HG03521 (cell line): ENCODE data around the gene ISCA1.
"Not testable (repeated sequence)": the region's sequence is repeated elsewhere in the genome, so short reads cannot be mapped to it uniquely, and the experiment has no call there.

Source experiments
- ATAC-seq: cut with Tn5 transposase; IDR thresholded peaks from one replicate; pipeline ENCODE4 v1.9.1; 2021; ENCODE audit warnings: mild to moderate bottlenecking, moderate library complexity; ENCODE audit not compliant: unreplicated experiment

Gene ISCA1

DNA sequence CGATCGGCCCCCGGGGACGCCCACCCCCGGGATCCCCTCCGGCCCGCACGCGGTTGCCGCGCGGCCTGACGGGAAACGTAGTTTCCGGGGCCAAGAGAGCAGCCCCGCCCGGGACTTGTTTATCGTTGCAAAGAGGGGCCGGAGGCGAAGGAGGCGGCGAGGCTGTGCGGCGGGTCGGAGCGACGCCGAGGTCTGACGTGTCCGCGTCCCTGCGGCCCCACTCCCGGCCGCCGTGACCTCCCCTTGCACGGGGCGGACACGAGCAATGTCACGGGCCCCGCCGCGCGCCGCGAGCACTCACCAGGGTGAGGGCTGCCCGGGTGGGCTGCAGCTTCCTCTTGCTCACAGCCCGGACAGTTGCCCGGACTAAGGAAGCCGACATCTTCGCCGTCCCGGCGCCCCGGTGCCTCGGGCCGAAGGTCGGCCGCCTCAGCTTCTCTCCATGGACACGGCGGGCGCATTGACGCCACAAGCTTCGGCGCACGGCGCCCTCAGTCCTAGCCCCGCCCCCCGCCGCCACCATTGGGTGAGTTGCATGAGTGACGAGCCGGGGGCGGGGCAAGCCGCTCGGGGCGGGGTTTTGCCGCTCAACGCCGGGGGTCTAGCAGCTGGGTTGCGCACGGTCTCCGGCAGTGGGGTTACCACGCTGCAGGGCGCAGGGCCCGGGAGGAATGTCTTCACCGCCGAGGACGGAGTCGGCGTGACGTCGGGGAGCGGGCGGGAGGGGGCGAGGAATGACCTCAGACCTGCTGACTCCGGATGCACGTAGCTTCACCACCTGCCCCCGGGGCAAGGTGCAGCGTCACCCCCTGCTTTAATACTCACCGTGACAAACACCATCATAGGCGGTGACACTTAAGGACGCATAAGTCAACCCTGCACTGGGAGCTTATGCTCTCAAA is at the start of gene ISCA1:
Gene ISCA1 (minus strand): TSS at position 462 of the 902 bp plus-strand sequence. CDS start 80 bp downstream, at position 382.
- peak; percentile 81 for ATAC-seq

DNA sequence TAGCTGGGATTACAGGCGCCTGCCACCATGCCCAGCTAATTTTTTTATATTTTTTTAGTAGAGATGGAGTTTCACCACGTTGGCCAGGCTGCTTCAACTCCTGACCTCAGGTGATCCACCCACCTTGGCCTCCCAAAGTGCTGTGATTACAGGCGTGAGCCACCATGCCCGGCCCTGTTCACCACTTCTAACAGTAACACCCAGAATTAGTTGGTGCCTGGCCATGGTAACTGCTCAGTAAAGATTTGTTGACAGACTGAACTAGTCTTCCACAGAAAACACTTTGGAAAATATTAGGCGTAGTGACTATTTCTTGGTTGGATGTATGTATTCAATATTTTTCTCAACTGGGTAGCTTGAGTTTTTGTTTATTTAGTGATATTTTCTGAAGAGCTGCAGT is 47.8 kb upstream of the ISCA1 start:
- ATAC-seq = no peak

DNA sequence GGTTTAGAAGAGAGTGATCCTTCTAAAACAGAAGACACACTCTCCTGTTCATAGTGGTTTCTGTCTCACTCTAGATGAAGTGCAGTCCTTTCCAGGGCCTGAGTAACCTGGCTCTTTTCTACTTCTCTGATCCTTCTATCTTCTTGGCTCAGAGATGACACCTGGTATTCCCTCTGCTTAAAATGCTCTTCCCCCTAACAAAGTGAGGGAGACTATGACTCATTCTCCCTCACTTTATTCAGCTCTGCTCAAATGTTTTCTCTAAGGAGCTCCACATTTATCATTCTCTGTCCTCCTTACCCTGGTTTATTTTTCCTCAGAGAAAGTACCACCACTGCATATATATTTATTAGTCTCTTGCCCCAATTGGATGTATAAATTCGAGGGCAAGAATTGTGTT is 47.3 kb upstream of the ISCA1 start:
- ATAC-seq = no peak

DNA sequence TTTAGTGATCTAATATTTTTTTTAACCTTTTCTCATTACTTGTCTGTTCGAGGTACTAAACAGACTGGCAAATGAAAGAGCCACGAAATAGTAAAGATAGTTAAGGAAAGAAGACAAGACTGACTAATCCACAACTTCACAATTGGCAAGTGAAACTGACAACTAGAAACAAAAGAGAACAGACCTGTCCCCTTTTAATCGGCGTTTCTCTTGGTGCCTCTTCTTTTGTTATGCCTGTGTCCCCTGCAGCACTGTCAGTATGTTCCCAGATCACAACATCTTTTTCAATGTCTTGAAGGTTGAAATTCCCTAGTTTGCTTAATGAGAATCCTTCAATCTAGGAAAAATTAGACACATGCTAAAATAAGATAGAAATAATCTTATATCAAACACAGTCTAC is 45.8 kb upstream of the ISCA1 start:
- no peak for ATAC-seq

DNA sequence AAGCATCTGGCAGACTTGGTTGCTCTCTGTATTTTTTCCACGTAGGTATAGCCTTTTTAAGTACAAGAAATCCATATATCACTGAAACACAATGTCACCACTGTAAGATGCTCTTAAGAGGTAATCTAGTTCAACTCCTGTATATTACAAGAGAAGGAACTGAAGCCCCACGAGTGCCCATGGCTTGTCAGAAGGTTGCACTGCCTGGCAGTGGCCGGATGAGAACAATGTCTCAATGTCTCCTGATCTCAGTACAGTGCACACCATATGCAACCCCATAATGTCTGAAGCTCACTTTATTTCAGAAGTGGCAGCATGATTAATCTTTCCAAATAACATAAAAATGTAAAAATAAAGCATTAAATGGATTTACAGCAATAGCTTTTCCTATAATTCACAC is 44.2 kb upstream of the ISCA1 start:
- ATAC-seq = no peak

- ATAC-seq = no peak
These were observed 42.6 kb upstream of the ISCA1 start for GRCh38 chr9:86324901-86325300.

- ATAC-seq = no peak
These were observed 42.0 kb upstream of the ISCA1 start for GRCh38 chr9:86324308-86324707.

DNA sequence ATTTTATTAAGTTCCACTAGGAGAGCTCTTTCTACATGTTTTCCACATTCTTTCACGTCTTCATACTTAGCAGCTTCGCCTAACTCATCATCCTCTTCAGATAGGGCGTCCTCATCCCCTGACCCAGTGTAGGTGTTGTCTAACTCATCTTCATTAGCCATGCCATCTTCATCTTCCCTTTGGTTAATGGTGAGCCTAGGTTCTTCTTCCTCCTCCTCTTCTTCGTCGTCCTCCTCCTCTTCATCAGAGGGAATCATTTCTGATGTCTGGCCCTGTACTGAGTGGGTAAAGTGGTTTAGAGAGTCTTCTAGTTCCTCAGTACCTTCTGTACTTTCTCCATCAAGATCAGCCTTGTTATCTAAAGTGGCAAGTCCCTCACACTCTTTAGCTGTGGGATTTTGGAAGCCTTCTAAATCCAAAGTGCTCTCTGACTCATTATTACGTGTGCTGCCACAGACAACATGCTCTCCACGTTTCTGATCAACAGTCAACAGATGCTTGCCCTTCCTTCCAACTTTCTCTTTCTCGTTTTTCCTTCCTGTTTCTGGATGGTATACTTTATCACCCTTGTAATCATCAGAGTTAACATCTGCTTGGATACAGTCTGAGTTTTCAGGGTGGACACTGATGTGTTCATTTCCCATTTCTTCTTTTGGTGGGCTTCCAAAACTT is 40.8 kb upstream of the ISCA1 start:
- no peak for ATAC-seq

DNA sequence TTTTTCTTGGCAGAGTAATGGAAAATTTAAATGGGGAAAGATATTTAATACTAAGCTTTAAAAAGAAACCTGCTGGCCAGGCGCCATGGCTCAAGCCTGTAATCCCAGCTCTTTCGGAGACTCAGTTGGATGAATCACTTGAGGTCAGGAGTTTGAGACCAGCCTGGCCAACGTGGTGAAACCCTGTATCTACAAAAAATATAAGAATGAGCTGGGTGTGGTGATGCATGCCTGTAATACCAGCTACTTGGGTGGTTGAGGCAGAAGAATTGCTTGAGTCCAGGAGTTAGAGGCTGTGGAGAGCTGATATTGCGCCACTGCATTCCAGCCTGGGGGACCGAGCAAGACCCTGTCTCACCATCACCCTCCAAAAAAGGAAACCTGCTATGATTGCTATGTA is 39.0 kb upstream of the ISCA1 start:
- ATAC-seq = no peak

- no peak for ATAC-seq
These were observed 35.8 kb upstream of the ISCA1 start for GRCh38 chr9:86318187-86318586.

- no peak for ATAC-seq
These were observed 32.7 kb upstream of the ISCA1 start for GRCh38 chr9:86315078-86315477.

- not testable (repeated sequence) for ATAC-seq
These were observed 30.6 kb upstream of the ISCA1 start for GRCh38 chr9:86312959-86313358.

DNA sequence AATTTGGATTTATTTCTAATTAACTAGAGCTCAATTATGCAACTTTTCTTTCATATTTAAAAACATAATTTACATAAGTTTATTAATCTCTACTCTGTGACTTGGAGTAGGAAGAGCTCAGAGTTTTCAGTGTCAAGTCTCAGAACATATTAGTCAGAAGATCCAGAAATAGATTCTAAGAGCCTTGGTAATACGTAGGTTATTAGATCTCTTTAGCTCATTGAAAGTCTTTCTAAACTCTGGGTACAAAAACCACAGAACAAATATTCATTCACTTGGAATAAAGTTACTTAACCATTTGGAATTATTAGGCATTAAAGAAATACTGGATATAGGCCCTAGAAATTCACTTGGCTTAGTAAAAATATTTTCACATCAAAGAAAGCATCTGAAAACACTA is 26.3 kb upstream of the ISCA1 start:
- no peak for ATAC-seq

DNA sequence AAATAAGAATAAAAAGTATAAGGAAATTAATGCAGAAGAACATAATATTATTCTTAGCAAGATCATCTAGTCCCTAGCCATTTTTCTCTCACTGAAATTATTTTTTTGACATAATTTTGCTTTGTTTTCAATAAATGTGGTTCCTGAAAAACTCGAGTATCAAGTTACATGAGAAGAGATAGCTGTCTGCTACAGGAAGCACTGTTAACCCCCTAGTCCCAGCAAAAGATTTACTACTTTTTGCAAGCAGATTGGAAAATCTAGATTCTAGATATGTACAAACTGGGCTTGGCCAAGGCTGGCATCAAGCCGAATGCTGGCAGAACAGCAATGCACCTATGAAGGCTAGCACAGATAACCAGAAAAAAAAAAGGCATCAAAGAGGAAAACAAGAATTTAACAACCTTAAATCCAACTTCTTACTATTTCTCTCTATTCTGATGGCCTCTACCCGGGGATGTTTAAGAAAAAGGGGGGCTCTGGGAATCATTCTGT is 21.9 kb upstream of the ISCA1 start:
- ATAC-seq = no peak

GRCh38 chr9:86303316-86303975 is 21.1 kb upstream of the ISCA1 start:
- no peak for ATAC-seq

GRCh38 chr9:86301686-86302085 is 19.3 kb upstream of the ISCA1 start:
- no peak for ATAC-seq

DNA sequence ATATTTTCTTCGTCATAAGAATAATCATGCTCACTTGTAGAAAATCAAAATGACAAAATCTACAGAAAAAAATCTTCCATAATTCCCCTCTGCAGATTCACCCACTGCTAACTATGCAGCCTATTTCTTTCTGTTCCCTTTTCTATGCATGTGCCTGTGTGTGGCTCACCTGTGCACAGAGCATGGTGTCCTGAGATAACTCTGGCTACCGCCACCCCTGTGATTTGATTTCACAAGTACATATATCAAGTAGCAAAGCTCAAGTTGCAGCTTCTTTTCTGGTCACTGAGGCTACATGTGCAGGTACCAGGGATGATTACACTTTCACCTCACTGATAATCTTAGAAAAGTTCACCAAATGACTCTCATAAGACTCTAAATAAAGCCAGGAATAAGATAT is 18.4 kb upstream of the ISCA1 start:
- ATAC-seq = no peak

GRCh38 chr9:86298873-86299272 is 16.5 kb upstream of the ISCA1 start:
- no peak for ATAC-seq

DNA sequence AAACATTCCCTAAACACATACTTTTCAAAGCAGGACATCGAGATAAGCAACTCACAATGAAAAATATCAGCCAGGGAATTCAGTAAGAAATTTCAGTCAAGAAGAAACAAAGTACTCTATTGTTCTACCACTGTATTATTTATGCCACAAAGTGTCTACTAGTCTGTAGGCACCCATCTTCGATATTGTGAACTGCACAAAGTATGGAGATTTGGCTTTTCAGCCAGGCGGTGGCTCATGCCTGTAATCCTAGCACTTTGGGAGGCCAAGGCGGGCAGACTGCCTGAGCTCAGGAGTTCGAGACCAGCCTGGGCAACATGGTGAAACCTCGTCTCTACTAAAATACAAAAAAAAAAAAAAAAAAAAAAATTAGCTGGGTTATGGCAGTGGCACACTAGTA is 8.0 kb upstream of the ISCA1 start:
- ATAC-seq = not testable (repeated sequence)

- ATAC-seq = no peak
These were observed 6.3 kb upstream of the ISCA1 start for GRCh38 chr9:86288499-86289198.

DNA sequence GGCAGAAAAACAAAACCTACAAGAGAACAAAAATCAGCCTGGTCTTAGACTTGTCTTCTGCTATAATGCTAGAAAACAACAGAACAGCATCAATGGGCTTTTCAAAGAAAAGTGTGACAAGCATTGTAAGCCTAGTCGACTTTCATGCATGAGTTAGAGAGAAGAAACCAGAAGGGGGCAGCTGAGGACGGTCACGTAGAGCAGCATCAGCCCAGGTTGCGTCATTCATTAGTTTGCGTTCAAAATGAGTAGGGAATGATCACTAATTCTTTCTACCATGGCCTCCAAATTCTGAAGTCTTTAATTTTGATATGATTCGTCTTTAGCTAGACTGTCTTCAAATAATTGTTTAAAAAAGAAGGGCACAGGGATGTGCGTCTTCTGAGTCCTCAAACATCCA is 4.7 kb upstream of the ISCA1 start:
- no peak for ATAC-seq
